Neural crest cell (in vitro differentiated cells): Measurements from ENCODE around the gene PEX11G. TPM values are rescaled to one million over a fixed set of nuclear protein-coding genes. Genes with fewer than 3 reads are reported as not detected.

Experiments used
- DNase-seq: peaks from one replicate; pipeline ENCODE4 v3.0.0; 2021; ENCODE audit warnings: low read depth, mixed read lengths, low spot score
- H3K27ac Mint-ChIP-seq: one replicate; pipeline ENCODE4 v1.8.0; 2021; ENCODE audit warnings: mild to moderate bottlenecking, mixed read lengths; ENCODE audit not compliant: unreplicated experiment
- H3K27me3 Mint-ChIP-seq: 2 replicates; pipeline ENCODE4 v1.8.0; 2021; ENCODE audit warnings: low read depth, mild to moderate bottlenecking, mixed read lengths
- H3K36me3 Mint-ChIP-seq: 2 replicates; pipeline ENCODE4 v1.8.0; 2021; ENCODE audit warnings: low read depth, mild to moderate bottlenecking, mixed read lengths
- H3K4me1 Mint-ChIP-seq: 2 replicates; pipeline ENCODE4 v1.8.0; 2021; ENCODE audit warnings: mixed read lengths
- H3K4me3 Mint-ChIP-seq: one replicate; pipeline ENCODE4 v1.8.0; 2021; ENCODE audit warnings: mild to moderate bottlenecking, mixed read lengths
- H3K9me3 Mint-ChIP-seq: 2 replicates; pipeline ENCODE4 v1.8.0; 2021; ENCODE audit warnings: mixed read lengths
- CTCF ChIP-seq: fragments of 200-600 bp; sonication (generic); conservative IDR thresholded peaks from 2 replicates; pipeline ENCODE4 v1.5.0; 2021; ENCODE audit warnings: antibody characterized with exemption, mild to moderate bottlenecking
- total RNA-seq: library from RNA; stranded (reverse); gene quantifications from 2 replicates; pipeline ENCODE4 v1.2.1, GENCODE V29; 2021

PEX11G gene
- total RNA-seq, 1 donor from 2014 or later, result 3.4 TPM

GRCh38 chr19:7516333-7516732 is 27.5 kb upstream of the PEX11G start:
- H3K27ac Mint-ChIP-seq, result peak overlapping the region; percentile 93
- TF ChIP-seq CTCF, result no peak
- DNase-seq, result no peak
- peaks cover 26% of the 10 kb centered on the region for H3K4me1 Mint-ChIP-seq
- no peaks in the 10 kb centered on the region for H3K9me3 Mint-ChIP-seq
- H3K36me3 Mint-ChIP-seq, result peaks cover 4% of the 10 kb centered on the region
- H3K4me3 Mint-ChIP-seq, result peak overlapping the region; percentile 92
- H3K27me3 Mint-ChIP-seq, result no peaks in the 10 kb centered on the region

GRCh38 chr19:7515645-7516151 is 26.9 kb upstream of the PEX11G start, which contains the start of gene ZNF358:
Gene ZNF358 (plus strand): TSS chr19:7516103. CDS start chr19:7519243, 3,140 bp downstream.
- peak within 1 kb of the TSS; percentile 92 for H3K4me3 Mint-ChIP-seq
- TF ChIP-seq CTCF, result no peak
- peaks cover 4% of the 10 kb centered on the region for H3K36me3 Mint-ChIP-seq
- peak within 1 kb of the TSS; percentile 96 for H3K27ac Mint-ChIP-seq
- DNase-seq, result peak; percentile 71
- no peaks in the 10 kb centered on the region for H3K9me3 Mint-ChIP-seq
- no peaks in the 10 kb centered on the region for H3K27me3 Mint-ChIP-seq
- peaks cover 23% of the 10 kb centered on the region for H3K4me1 Mint-ChIP-seq

- peaks cover under 1% of the 10 kb centered on the region for H3K27me3 Mint-ChIP-seq
- DNase-seq, result no peak
- TF ChIP-seq CTCF, result no peak
- no peaks in the 10 kb centered on the region for H3K9me3 Mint-ChIP-seq
- peaks cover 4% of the 10 kb centered on the region for H3K36me3 Mint-ChIP-seq
- H3K4me3 Mint-ChIP-seq, result peak overlapping the region; percentile 84
- H3K4me1 Mint-ChIP-seq, result peaks cover 23% of the 10 kb centered on the region
- H3K27ac Mint-ChIP-seq, result peak overlapping the region; percentile 96
These were observed 26.3 kb upstream of the PEX11G start for GRCh38 chr19:7515110-7515644.

- Mint-ChIP-seq H3K9me3 (no peaks in the 10 kb centered on the region), H3K4me3 (peak overlapping the region; percentile 84), H3K36me3 (peaks cover under 1% of the 10 kb centered on the region), H3K27ac (no peak overlapping the region), H3K27me3 (peaks cover 5% of the 10 kb centered on the region), H3K4me1 (peaks cover 23% of the 10 kb centered on the region)
- no peak for DNase-seq
- no peak for TF ChIP-seq CTCF
These were observed 25.2 kb upstream of the PEX11G start for GRCh38 chr19:7513809-7514642.

GRCh38 chr19:7512400-7512851 is 23.6 kb upstream of the PEX11G start:
- TF ChIP-seq CTCF, result no peak
- Mint-ChIP-seq H3K9me3 (no peaks in the 10 kb centered on the region), H3K4me1 (peaks cover 20% of the 10 kb centered on the region), H3K27me3 (peaks cover 9% of the 10 kb centered on the region), H3K36me3 (no peaks in the 10 kb centered on the region), H3K4me3 (no peak overlapping the region), H3K27ac (no peak overlapping the region)
- DNase-seq, result no peak
